Mesendoderm (in vitro differentiated cells): Measurements from ENCODE around the gene RING1.

Experiments
- DNase-seq: peaks from one replicate; pipeline ENCODE4 v3.0.0; 2013
- H2AK5ac ChIP-seq: 2 replicates; pipeline ENCODE4 v1.6.1; 2013; ENCODE audit warnings: low read length, inconsistent platforms
- H2BK120ac ChIP-seq: 2 replicates; pipeline ENCODE4 v1.6.1; 2013; ENCODE audit warnings: low read depth, mild to moderate bottlenecking, low read length, moderate library complexity, mixed read lengths
- H2BK15ac ChIP-seq: replicated peaks from 2 replicates; pipeline ENCODE4 v1.6.1; 2013; ENCODE audit warnings: low read depth, mild to moderate bottlenecking, moderate library complexity
- H2BK5ac ChIP-seq: 2 replicates; pipeline ENCODE4 v1.6.1; 2013; ENCODE audit warnings: low read length, inconsistent platforms
- H3K18ac ChIP-seq: 2 replicates; pipeline ENCODE4 v1.6.1; 2013; ENCODE audit warnings: mild to moderate bottlenecking, low read length, mixed read lengths
- H3K23ac ChIP-seq: one replicate; pipeline ENCODE4 v1.6.1; 2013; ENCODE audit warnings: low read length
- H3K27ac ChIP-seq: 2 replicates; pipeline ENCODE4 v1.5.1; 2013; ENCODE audit warnings: low read depth, mild to moderate bottlenecking, inconsistent platforms, low read length, moderate library complexity
- H3K27me3 ChIP-seq: 2 replicates; pipeline ENCODE4 v1.6.1; 2013; ENCODE audit warnings: low read length, control low read depth, mild to moderate bottlenecking, inconsistent platforms; ENCODE audit not compliant: insufficient read depth, poor library complexity
- H3K36me3 ChIP-seq: 2 replicates; pipeline ENCODE4 v1.6.1; 2013; ENCODE audit warnings: low read length, inconsistent platforms; ENCODE audit not compliant: control insufficient read depth, insufficient read depth
- H3K4ac ChIP-seq: one replicate; pipeline ENCODE4 v1.6.1; 2013; ENCODE audit warnings: low read depth, mild to moderate bottlenecking, low read length, moderate library complexity
- H3K4me1 ChIP-seq: 2 replicates; pipeline ENCODE4 v1.6.1; 2013; ENCODE audit warnings: low read depth, low read length, inconsistent platforms; ENCODE audit not compliant: control insufficient read depth
- H3K4me2 ChIP-seq: 2 replicates; pipeline ENCODE4 v1.6.1; 2013; ENCODE audit warnings: low read length
- H3K4me3 ChIP-seq: 2 replicates; pipeline ENCODE4 v1.5.1; 2013; ENCODE audit warnings: mild to moderate bottlenecking, low read length
- H3K56ac ChIP-seq: one replicate; pipeline ENCODE4 v1.6.1; 2013; ENCODE audit warnings: low read length
- H3K79me1 ChIP-seq: 2 replicates; pipeline ENCODE4 v1.6.1; 2013; ENCODE audit warnings: low read length, inconsistent platforms
- H3K79me2 ChIP-seq: 2 replicates; pipeline ENCODE4 v1.6.1; 2013; ENCODE audit warnings: mild to moderate bottlenecking, low read length; ENCODE audit not compliant: control insufficient read depth, insufficient read depth
- H3K9ac ChIP-seq: 2 replicates; pipeline ENCODE4 v1.6.1; 2013; ENCODE audit warnings: low read length, inconsistent platforms
- H4K5ac ChIP-seq: one replicate; pipeline ENCODE4 v1.6.1; 2013; ENCODE audit warnings: low read length
- H4K8ac ChIP-seq: one replicate; pipeline ENCODE4 v1.6.1; 2013; ENCODE audit warnings: low read depth, mild to moderate bottlenecking, control low read depth, low read length, moderate library complexity
- WGBS: extraction: QIAGEN DNeasy Blood & Tissue Kit; methylation state at CpG from one replicate; pipeline ENCODE4 v1.1.7; 2013; ENCODE audit warnings: low lambda C conversion rate, missing lambda C conversion rate; ENCODE audit not compliant: insufficient coverage; ENCODE audit errors: extremely low coverage; 5-methylcytosine and 5-hydroxymethylcytosine counted together

RING1 gene

DNA sequence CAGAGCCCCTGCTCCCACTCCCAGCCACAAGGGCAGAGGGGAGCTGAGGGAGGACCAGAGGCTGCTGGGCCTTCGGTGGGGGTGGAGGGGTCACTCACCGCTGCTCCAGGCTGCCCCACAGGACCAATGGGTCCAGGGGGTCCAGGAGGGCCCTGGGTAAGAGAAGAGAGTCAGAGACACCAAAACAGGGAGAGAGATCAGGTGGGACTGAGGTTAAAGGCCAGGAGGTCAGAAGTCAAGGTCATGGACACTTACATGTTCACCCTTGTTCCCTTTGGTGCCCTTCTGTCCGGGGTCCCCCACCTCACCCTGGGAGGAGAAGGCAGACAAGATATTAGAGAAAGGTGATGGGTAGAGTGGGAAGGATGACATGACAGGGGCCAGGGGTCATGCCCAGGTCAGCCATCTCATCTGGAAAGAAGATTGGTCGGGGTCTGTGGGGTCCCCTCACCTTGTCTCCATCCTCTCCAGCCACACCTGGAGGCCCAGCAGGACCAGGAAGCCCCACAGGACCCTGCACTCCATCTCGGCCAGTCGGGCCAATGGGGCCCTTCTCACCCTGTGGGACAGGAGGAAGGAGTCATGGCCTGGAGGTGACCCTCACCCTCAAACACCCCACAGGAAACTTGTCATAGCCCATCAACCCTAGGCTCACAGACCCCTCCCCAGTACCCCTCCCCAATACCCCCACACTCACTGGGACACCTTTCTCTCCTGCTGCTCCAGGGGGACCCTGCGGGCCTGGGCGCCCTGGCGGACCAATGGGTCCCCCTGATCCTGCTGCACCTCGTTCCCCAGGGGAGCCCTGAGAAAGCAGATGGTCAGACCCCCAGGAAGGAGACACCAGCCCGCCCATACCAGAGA lies 37.1 kb upstream of the RING1 start:
- Histone ChIP-seq H3K4ac (no peak overlapping the region), H3K9ac (no peak overlapping the region), H3K27me3 (no peaks in the 10 kb centered on the region), H2AK5ac (no peak overlapping the region), H2BK120ac (no peak overlapping the region), H3K56ac (no peak overlapping the region), H4K8ac (no peak overlapping the region), H4K5ac (no peak overlapping the region), H2BK5ac (no peak overlapping the region), H3K79me1 (no peaks in the 10 kb centered on the region), H3K4me2 (no peak overlapping the region), H3K4me1 (no peaks in the 10 kb centered on the region), H3K79me2 (no peaks in the 10 kb centered on the region), H3K23ac (no peak overlapping the region), H2BK15ac (no peak overlapping the region), H3K4me3 (no peak overlapping the region), H3K27ac (no peak overlapping the region), H3K18ac (no peak overlapping the region), H3K36me3 (no peaks in the 10 kb centered on the region)
- WGBS: no CpG with 5 or more reads among the region's 11 CpGs
- DNase-seq: no peak

DNA sequence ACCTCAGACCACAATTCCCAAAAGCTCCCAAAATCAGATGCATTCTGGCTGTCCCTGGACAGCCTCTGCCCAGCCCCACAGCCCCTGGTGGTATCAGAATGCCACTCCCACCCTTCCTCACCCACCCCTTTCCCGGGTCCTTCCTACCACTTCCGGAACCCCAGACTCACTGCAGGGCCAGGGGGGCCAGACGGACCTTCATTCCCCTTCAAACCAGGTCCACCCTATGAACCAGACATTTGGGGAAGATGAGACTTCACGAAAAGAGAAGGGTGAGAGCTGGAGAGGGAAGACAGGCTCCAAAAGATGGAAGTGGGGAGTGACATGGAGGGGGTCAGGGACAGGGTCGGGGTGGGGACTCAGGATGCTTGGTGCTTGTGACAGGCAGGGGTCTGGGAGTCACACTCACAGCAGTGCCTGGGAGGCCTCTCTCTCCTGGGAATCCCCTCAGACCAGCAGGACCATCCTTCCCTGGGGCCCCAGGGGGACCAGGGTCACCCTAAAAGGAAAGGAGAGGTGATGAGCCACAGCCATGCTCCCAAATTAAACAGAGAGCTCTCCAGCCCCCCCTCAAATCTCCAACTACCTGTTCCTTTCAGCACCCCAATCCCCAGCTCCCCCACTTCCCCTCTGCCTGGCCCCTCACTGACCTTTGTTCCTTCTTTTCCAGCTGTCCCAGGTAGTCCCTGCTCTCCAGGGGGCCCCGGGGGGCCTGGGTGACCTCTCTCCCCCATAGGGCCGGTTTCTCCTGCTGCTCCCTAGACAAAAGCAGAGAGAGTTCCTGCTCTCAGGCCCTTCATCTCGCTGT lies 36.2 kb upstream of the RING1 start:
- H3K4me2 ChIP-seq: no peak overlapping the region
- no peaks in the 10 kb centered on the region for H3K79me1 ChIP-seq
- no peak overlapping the region for H3K4ac ChIP-seq
- no peaks in the 10 kb centered on the region for H3K4me1 ChIP-seq
- H3K79me2 ChIP-seq: no peaks in the 10 kb centered on the region
- no peak overlapping the region for H4K8ac ChIP-seq
- H2BK5ac ChIP-seq: no peak overlapping the region
- no peak overlapping the region for H2BK15ac ChIP-seq
- H3K4me3 ChIP-seq: no peak overlapping the region
- H4K5ac ChIP-seq: no peak overlapping the region
- no CpG with 5 or more reads among the region's 8 CpGs for WGBS
- no peak overlapping the region for H3K18ac ChIP-seq
- H2AK5ac ChIP-seq: no peak overlapping the region
- no peaks in the 10 kb centered on the region for H3K27me3 ChIP-seq
- H3K9ac ChIP-seq: no peak overlapping the region
- no peak overlapping the region for H3K23ac ChIP-seq
- H3K27ac ChIP-seq: no peak overlapping the region
- H2BK120ac ChIP-seq: no peak overlapping the region
- no peaks in the 10 kb centered on the region for H3K36me3 ChIP-seq
- H3K56ac ChIP-seq: no peak overlapping the region
- DNase-seq: no peak

DNA sequence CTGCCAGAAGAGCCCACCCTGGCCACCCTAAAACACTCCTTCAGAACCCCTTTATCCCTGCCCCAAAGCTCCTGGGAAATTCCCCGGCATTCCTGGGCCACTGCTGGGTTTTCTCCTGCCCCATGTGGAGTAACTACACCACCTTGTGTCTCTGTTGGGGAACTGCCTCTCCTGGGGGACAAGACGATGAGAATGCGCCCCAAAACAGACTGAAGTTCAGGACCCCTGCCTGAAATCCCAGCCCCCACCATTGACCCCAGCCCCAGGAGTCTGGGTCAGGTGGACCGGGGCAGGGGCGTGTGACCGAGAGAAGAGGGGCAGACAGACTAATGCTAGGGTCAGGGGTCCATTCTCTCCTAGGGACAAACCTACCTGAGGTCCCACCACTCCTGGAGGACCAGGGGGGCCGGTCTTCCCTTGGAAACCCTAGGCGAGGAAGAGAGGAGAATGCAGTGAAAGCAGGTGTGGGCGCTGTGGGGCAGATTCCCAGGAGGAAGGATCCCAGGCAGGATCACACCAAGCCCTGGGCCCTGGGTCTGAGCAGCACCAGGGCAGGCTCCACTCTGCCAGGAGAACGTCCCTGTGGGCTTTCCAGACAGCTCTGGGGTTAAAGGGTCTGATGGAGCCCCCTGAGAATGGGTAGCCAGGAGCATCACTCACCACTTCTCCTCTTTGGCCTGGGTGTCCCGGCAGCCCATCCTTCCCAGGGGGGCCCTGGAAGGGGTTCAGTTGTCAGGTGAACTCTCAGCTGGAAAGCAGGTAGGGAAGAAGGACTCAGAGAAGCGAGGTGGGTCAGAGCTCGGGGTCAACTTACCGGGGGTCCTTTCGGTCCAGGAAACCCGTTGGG lies 35.4 kb upstream of the RING1 start:
- no peak overlapping the region for H3K4ac ChIP-seq
- H2BK15ac ChIP-seq: no peak overlapping the region
- no peaks in the 10 kb centered on the region for H3K79me2 ChIP-seq
- H2BK120ac ChIP-seq: no peak overlapping the region
- H3K9ac ChIP-seq: no peak overlapping the region
- H4K8ac ChIP-seq: no peak overlapping the region
- no peaks in the 10 kb centered on the region for H3K27me3 ChIP-seq
- no CpG with 5 or more reads among the region's 16 CpGs for WGBS
- no peak overlapping the region for H3K4me2 ChIP-seq
- no peak overlapping the region for H3K27ac ChIP-seq
- no peak overlapping the region for H3K56ac ChIP-seq
- no peak overlapping the region for H3K23ac ChIP-seq
- no peaks in the 10 kb centered on the region for H3K4me1 ChIP-seq
- no peak overlapping the region for H4K5ac ChIP-seq
- no peak overlapping the region for H2AK5ac ChIP-seq
- no peak overlapping the region for H2BK5ac ChIP-seq
- no peaks in the 10 kb centered on the region for H3K79me1 ChIP-seq
- no peak overlapping the region for H3K4me3 ChIP-seq
- H3K36me3 ChIP-seq: no peaks in the 10 kb centered on the region
- H3K18ac ChIP-seq: no peak overlapping the region
- DNase-seq: peak; percentile 21

DNA sequence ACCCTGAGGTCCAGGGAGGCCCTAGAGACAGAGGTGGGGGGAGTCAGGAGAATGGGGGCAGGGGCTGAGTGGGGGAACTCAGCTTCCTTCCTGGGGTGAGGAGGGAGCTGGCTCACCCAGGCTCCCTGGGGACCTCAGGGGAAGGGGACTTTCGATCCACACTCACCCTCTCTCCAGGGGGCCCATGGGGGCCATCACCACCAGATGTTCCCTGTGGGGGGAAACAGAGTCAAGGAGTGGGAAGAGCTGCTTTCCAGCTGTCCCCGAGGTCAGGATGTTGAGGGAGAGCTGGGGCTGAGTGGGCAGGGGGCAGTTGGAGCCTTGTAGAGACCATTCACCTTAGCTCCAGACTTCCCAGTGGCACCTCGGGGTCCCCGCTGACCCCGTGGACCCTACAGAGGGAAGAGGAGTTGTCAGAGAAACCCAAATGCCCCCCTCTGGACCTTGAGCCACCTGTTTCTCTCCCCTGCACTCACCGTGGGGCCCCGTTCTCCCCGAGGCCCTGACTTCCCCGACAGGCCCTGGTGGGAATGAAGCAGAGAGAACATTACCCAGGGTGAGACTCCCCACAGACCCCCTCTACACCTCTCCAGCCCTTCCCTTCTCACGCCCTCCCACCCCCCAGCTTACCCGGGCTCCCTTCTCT lies 34.6 kb upstream of the RING1 start:
- Histone ChIP-seq H3K27ac (no peak overlapping the region), H3K27me3 (no peaks in the 10 kb centered on the region), H3K36me3 (no peaks in the 10 kb centered on the region), H3K23ac (no peak overlapping the region), H4K5ac (no peak overlapping the region), H3K56ac (no peak overlapping the region), H3K4me2 (no peak overlapping the region), H3K9ac (no peak overlapping the region), H3K18ac (no peak overlapping the region), H2BK15ac (no peak overlapping the region), H3K79me1 (no peaks in the 10 kb centered on the region), H3K4me3 (no peak overlapping the region), H2BK5ac (no peak overlapping the region), H2BK120ac (no peak overlapping the region), H3K79me2 (no peaks in the 10 kb centered on the region), H3K4ac (no peak overlapping the region), H4K8ac (no peak overlapping the region), H3K4me1 (no peaks in the 10 kb centered on the region), H2AK5ac (no peak overlapping the region)
- WGBS: no CpG with 5 or more reads among the region's 11 CpGs
- DNase-seq: no peak

- no peak overlapping the region for H2BK120ac ChIP-seq
- no peak overlapping the region for H3K4me3 ChIP-seq
- DNase-seq: no peak
- H2BK5ac ChIP-seq: no peak overlapping the region
- H3K23ac ChIP-seq: no peak overlapping the region
- no peak overlapping the region for H3K27ac ChIP-seq
- no peak overlapping the region for H3K9ac ChIP-seq
- H3K79me2 ChIP-seq: no peaks in the 10 kb centered on the region
- no CpG with 5 or more reads among the region's 4 CpGs for WGBS
- H3K79me1 ChIP-seq: no peaks in the 10 kb centered on the region
- no peak overlapping the region for H4K5ac ChIP-seq
- H2AK5ac ChIP-seq: no peak overlapping the region
- no peaks in the 10 kb centered on the region for H3K27me3 ChIP-seq
- no peak overlapping the region for H4K8ac ChIP-seq
- no peaks in the 10 kb centered on the region for H3K36me3 ChIP-seq
- H3K18ac ChIP-seq: no peak overlapping the region
- H3K4me1 ChIP-seq: no peaks in the 10 kb centered on the region
- H2BK15ac ChIP-seq: no peak overlapping the region
- H3K56ac ChIP-seq: no peak overlapping the region
- H3K4ac ChIP-seq: no peak overlapping the region
- H3K4me2 ChIP-seq: no peak overlapping the region
Measured at GRCh38 chr6:33174784-33175183, 33.5 kb upstream of the RING1 start.
